Trophoblast cell (in vitro differentiated cells and primary cell): ENCODE results near the gene AHCYL1.

Source experiments
- DNase-seq, 2 donors: peaks; one replicate each; pipeline ENCODE4 v3.0.0-alpha.2; 2016
- H2AFZ ChIP-seq: 2 replicates; pipeline ENCODE4 v1.6.1; 2013; ENCODE audit warnings: low read length, moderate library complexity, mild to moderate bottlenecking; ENCODE audit not compliant: insufficient read depth, poor library complexity
- H2AK5ac ChIP-seq: 2 replicates; pipeline ENCODE4 v1.6.1; 2013; ENCODE audit warnings: mild to moderate bottlenecking, low read length
- H2BK120ac ChIP-seq: 2 replicates; pipeline ENCODE4 v1.6.1; 2013; ENCODE audit warnings: low read length, mild to moderate bottlenecking, moderate library complexity; ENCODE audit not compliant: insufficient read depth, poor library complexity
- H2BK12ac ChIP-seq: 2 replicates; pipeline ENCODE4 v1.6.1; 2013; ENCODE audit warnings: mild to moderate bottlenecking, low read length, moderate library complexity
- H2BK5ac ChIP-seq: 2 replicates; pipeline ENCODE4 v1.6.1; 2013; ENCODE audit warnings: low read length, low read depth, moderate library complexity, mild to moderate bottlenecking; ENCODE audit not compliant: poor library complexity
- H3K14ac ChIP-seq: 2 replicates; pipeline ENCODE4 v1.6.1; 2013; ENCODE audit warnings: mild to moderate bottlenecking, low read length
- H3K18ac ChIP-seq: 2 replicates; pipeline ENCODE4 v1.6.1; 2013; ENCODE audit warnings: mild to moderate bottlenecking, low read length
- H3K23ac ChIP-seq: 2 replicates; pipeline ENCODE4 v1.6.1; 2013; ENCODE audit warnings: low read length
- H3K27ac ChIP-seq: 2 replicates; pipeline ENCODE4 v1.5.1; 2013; ENCODE audit warnings: low read depth, mild to moderate bottlenecking, inconsistent platforms, low read length, moderate library complexity
- H3K27me3 ChIP-seq: 2 replicates; pipeline ENCODE4 v1.6.1; 2013; ENCODE audit warnings: inconsistent platforms, mild to moderate bottlenecking, low read length, moderate library complexity; ENCODE audit not compliant: insufficient read depth
- H3K36me3 ChIP-seq, 2 experiments: 1 replicate in 1 of 2; 2 replicates in 1 of 2; pipeline ENCODE4 v1.6.1; 2013; ENCODE audit warnings: low read length in 2 of 2, mild to moderate bottlenecking in 2 of 2, moderate library complexity in 1 of 2; ENCODE audit not compliant: insufficient read depth in 2 of 2, control insufficient read depth in 1 of 2
- H3K4ac ChIP-seq: 2 replicates; pipeline ENCODE4 v1.6.1; 2013; ENCODE audit warnings: low read depth, mild to moderate bottlenecking, low read length, moderate library complexity
- H3K4me1 ChIP-seq, 2 experiments: 1 replicate in 1 of 2; 2 replicates in 1 of 2; pipeline ENCODE4 v1.6.1; 2013; ENCODE audit warnings: low read length in 2 of 2, mild to moderate bottlenecking in 2 of 2, moderate library complexity in 1 of 2; ENCODE audit not compliant: insufficient read depth in 2 of 2, control insufficient read depth in 1 of 2
- H3K4me2 ChIP-seq: 2 replicates; pipeline ENCODE4 v1.6.1; 2013; ENCODE audit warnings: inconsistent platforms, mild to moderate bottlenecking, low read length, moderate library complexity
- H3K4me3 ChIP-seq: 2 replicates; pipeline ENCODE4 v1.5.1; 2013; ENCODE audit warnings: mild to moderate bottlenecking, low read depth, low read length, inconsistent platforms
- H3K79me1 ChIP-seq: one replicate; pipeline ENCODE4 v1.6.1; 2013; ENCODE audit warnings: low read length
- H3K79me2 ChIP-seq: 2 replicates; pipeline ENCODE4 v1.6.1; 2013; ENCODE audit warnings: low read length, mild to moderate bottlenecking; ENCODE audit not compliant: control insufficient read depth, insufficient read depth, poor library complexity
- H3K9ac ChIP-seq: 2 replicates; pipeline ENCODE4 v1.6.1; 2013; ENCODE audit warnings: mild to moderate bottlenecking, low read length
- H3K9me3 ChIP-seq: 2 replicates; pipeline ENCODE4 v1.6.1; 2013; ENCODE audit warnings: low read depth, mild to moderate bottlenecking, control low read depth, inconsistent platforms, low read length; ENCODE audit not compliant: insufficient read depth
- H4K12ac ChIP-seq: 2 replicates; pipeline ENCODE4 v1.6.1; 2013; ENCODE audit warnings: low read depth, mild to moderate bottlenecking, low read length, moderate library complexity
- H4K8ac ChIP-seq: 2 replicates; pipeline ENCODE4 v1.6.1; 2013; ENCODE audit warnings: low read depth, mild to moderate bottlenecking, low read length, moderate library complexity
- H4K91ac ChIP-seq: one replicate; pipeline ENCODE4 v1.6.1; 2013; ENCODE audit warnings: low read depth, mild to moderate bottlenecking, low read length, moderate library complexity
- WGBS: extraction: QIAGEN DNeasy Blood & Tissue Kit; methylation state at CpG from one replicate; pipeline ENCODE4 v1.1.7; 2013; ENCODE audit warnings: missing lambda C conversion rate; ENCODE audit not compliant: insufficient read length, insufficient coverage; ENCODE audit errors: extremely low coverage; 5-methylcytosine and 5-hydroxymethylcytosine counted together

AHCYL1 gene

GRCh38 chr1:109986054-109986444 is 1.5 kb downstream of the AHCYL1 start:
- Histone ChIP-seq H3K9me3 (no peaks in the 10 kb centered on the region), H3K23ac (no peak overlapping the region), H3K27ac (no peak overlapping the region), H3K4me1 (peaks cover 3 to 11% of the 10 kb centered on the region in 2 experiments), H3K79me2 (peaks cover 16% of the 10 kb centered on the region), H4K8ac (no peak overlapping the region), H2BK120ac (no peak overlapping the region), H3K18ac (no peak overlapping the region), H2AK5ac (no peak overlapping the region), H3K4me2 (peak overlapping the region; percentile 98), H3K79me1 (peaks cover 11% of the 10 kb centered on the region), H2AFZ (no peak overlapping the region), H3K36me3 (no peaks in the 10 kb centered on the region), H2BK12ac (no peak overlapping the region), H3K4ac (peak overlapping the region; percentile 100), H3K9ac (no peak overlapping the region), H2BK5ac (no peak overlapping the region), H3K4me3 (no peak overlapping the region), H3K14ac (no peak overlapping the region), H3K27me3 (no peaks in the 10 kb centered on the region), H4K12ac (no peak overlapping the region), H4K91ac (no peak overlapping the region)
- no peak for DNase-seq
- no CpG with 5 or more reads among the region's 3 CpGs for WGBS

DNA sequence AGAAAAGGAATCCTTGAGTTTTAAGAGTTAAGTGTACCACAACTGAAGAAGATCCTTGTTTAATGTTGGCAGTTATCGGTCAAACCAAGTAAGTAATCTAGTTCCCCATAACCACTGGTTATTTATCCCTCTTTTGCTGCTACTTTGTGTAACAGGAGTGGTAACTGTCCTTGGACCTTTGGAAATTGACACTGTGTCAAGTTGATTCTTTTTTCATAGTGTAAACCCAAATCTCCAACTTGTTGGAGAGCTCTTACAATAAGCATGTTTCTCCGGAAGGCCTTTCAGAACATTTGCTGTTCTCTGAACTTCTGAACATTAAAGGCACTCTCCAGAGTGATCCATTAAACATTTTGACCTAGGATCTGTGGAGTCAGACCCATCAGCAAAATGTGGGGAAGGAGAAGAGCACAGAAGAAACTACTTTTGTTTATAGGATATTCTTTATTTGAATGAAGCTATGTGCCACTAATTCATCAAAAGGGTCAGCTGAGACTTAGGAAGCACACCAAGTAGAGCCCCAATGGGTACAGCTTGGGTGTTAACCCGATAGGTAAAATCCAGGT is 3.9 kb downstream of the AHCYL1 start:
- no peak overlapping the region for H3K27ac ChIP-seq

GRCh38 chr1:109989506-109990301 is 5.1 kb downstream of the AHCYL1 start:
- peaks cover 6% of the 10 kb centered on the region for H3K79me1 ChIP-seq
- DNase-seq: no peak
- WGBS: no CpG with 5 or more reads among the region's 9 CpGs
- H3K18ac ChIP-seq: no peak overlapping the region
- H3K14ac ChIP-seq: no peak overlapping the region
- no peaks in the 10 kb centered on the region for H3K9me3 ChIP-seq
- peaks cover 17% of the 10 kb centered on the region for H3K79me2 ChIP-seq
- H2AK5ac ChIP-seq: no peak overlapping the region
- no peak overlapping the region for H4K91ac ChIP-seq
- H2BK120ac ChIP-seq: no peak overlapping the region
- H3K4me2 ChIP-seq: no peak overlapping the region
- no peak overlapping the region for H4K8ac ChIP-seq
- H2AFZ ChIP-seq: no peak overlapping the region
- peaks cover 0 to 9% of the 10 kb centered on the region in 2 experiments for H3K4me1 ChIP-seq
- H3K23ac ChIP-seq: no peak overlapping the region
- H3K9ac ChIP-seq: no peak overlapping the region
- no peak overlapping the region for H3K27ac ChIP-seq
- peak overlapping the region; percentile 60 for H3K4ac ChIP-seq
- no peak overlapping the region for H4K12ac ChIP-seq
- no peaks in the 10 kb centered on the region for H3K27me3 ChIP-seq
- no peak overlapping the region for H2BK5ac ChIP-seq
- H3K4me3 ChIP-seq: no peak overlapping the region
- no peak overlapping the region for H2BK12ac ChIP-seq
- H3K36me3 ChIP-seq: peaks cover 0 to 3% of the 10 kb centered on the region in 2 experiments

More for the DNA sequence above, 3.9 kb downstream of the AHCYL1 start:
- peaks cover 3 to 11% of the 10 kb centered on the region in 2 experiments for H3K4me1 ChIP-seq
- no peak overlapping the region for H2BK120ac ChIP-seq
- H4K12ac ChIP-seq: no peak overlapping the region
- no peak overlapping the region for H2AFZ ChIP-seq
- peaks cover 0 to 3% of the 10 kb centered on the region in 2 experiments for H3K36me3 ChIP-seq
- H3K14ac ChIP-seq: no peak overlapping the region
- H4K91ac ChIP-seq: no peak overlapping the region
- H4K8ac ChIP-seq: no peak overlapping the region
- H3K4me2 ChIP-seq: no peak overlapping the region
- peaks cover 18% of the 10 kb centered on the region for H3K79me2 ChIP-seq
- no peaks in the 10 kb centered on the region for H3K27me3 ChIP-seq
- no CpG with 5 or more reads among the region's 3 CpGs for WGBS
- H2BK5ac ChIP-seq: no peak overlapping the region
- no peak for DNase-seq
- no peak overlapping the region for H3K9ac ChIP-seq
- H3K9me3 ChIP-seq: no peaks in the 10 kb centered on the region
- peak overlapping the region; percentile 66 for H3K4ac ChIP-seq
- H2AK5ac ChIP-seq: no peak overlapping the region
- peaks cover 11% of the 10 kb centered on the region for H3K79me1 ChIP-seq
- no peak overlapping the region for H2BK12ac ChIP-seq
- H3K4me3 ChIP-seq: no peak overlapping the region
- H3K18ac ChIP-seq: no peak overlapping the region
- no peak overlapping the region for H3K23ac ChIP-seq

- Histone ChIP-seq H3K36me3 (peaks cover 0 to 3% of the 10 kb centered on the region in 2 experiments), H4K91ac (no peak overlapping the region), H3K23ac (no peak overlapping the region), H4K12ac (no peak overlapping the region), H2AK5ac (no peak overlapping the region), H3K4ac (no peak overlapping the region), H3K18ac (no peak overlapping the region), H3K27ac (no peak overlapping the region), H3K27me3 (no peaks in the 10 kb centered on the region), H3K79me2 (peaks cover 11% of the 10 kb centered on the region), H3K4me1 (peaks cover 0 to 9% of the 10 kb centered on the region in 2 experiments), H3K9ac (no peak overlapping the region), H2AFZ (no peak overlapping the region), H3K79me1 (peaks cover under 1% of the 10 kb centered on the region), H4K8ac (no peak overlapping the region), H2BK5ac (no peak overlapping the region), H3K14ac (no peak overlapping the region), H2BK120ac (no peak overlapping the region), H3K9me3 (no peaks in the 10 kb centered on the region), H3K4me2 (no peak overlapping the region), H3K4me3 (no peak overlapping the region), H2BK12ac (no peak overlapping the region)
- DNase-seq: no peak
- WGBS: no CpG with 5 or more reads among the region's 2 CpGs
Measured at GRCh38 chr1:109990302-109990653, 5.7 kb downstream of the AHCYL1 start.
